PC-9 (cell line): Measurements from ENCODE around the gene PCNX3. TPM values are rescaled to one million over a fixed set of nuclear protein-coding genes. Genes with fewer than 3 reads are reported as not detected.

ENCODE experiments used
- BruUV-seq: library from RNA; stranded (reverse); fragments of 400-500 nt; replicated peaks from 2 replicates; lab custom pipeline; 2021; lab: Mats Ljungman, UMichigan
- CTCF ChIA-PET: fragments of 300-600 bp; sonication (Branson Sonifier 250); formaldehyde crosslinking; loops from one replicate; lab custom pipeline; 2022; ENCODE audit warnings: antibody characterized with exemption; lab: Charles Lee
- POLR2A ChIA-PET: fragments of 300-600 bp; sonication (Branson Sonifier 250); formaldehyde crosslinking; loops from one replicate; lab custom pipeline; 2022; ENCODE audit warnings: antibody characterized with exemption; ENCODE audit not compliant: unreplicated experiment; lab: Charles Lee
- DNase-seq, 2 experiments: peaks; one replicate each; pipeline versions ENCODE4 v3.0.0 to v3.0.0-alpha.2; 2015 to 2022; ENCODE audit warnings: mixed read lengths in 1 of 2
- H2AFZ ChIP-seq: fragments of 200-600 bp; sonication (generic); 2 replicates; pipeline ENCODE4 v1.8.1; 2017; ENCODE audit warnings: antibody characterized with exemption
- H3F3A ChIP-seq: fragments of 200-600 bp; sonication (generic); 2 replicates; pipeline ENCODE4 v1.8.1; 2017; ENCODE audit warnings: antibody characterized with exemption, mild to moderate bottlenecking, low read depth; ENCODE audit not compliant: insufficient read depth
- H3K27ac ChIP-seq: fragments of 200-600 bp; sonication (generic); 2 replicates; pipeline ENCODE4 v1.6.1; 2016; ENCODE audit warnings: mixed run types
- H3K27me3 ChIP-seq: fragments of 200-600 bp; sonication (generic); 2 replicates; pipeline ENCODE4 v1.6.1; 2016; ENCODE audit warnings: low read depth, mixed run types; ENCODE audit not compliant: insufficient read depth
- H3K36me3 ChIP-seq: fragments of 200-600 bp; sonication (generic); 2 replicates; pipeline ENCODE4 v1.6.1; 2016; ENCODE audit warnings: low read depth, mixed run types
- H3K4me1 ChIP-seq: fragments of 200-600 bp; sonication (generic); replicated peaks from 2 replicates; pipeline ENCODE4 v1.6.1; 2016; ENCODE audit warnings: mixed run types; ENCODE audit not compliant: insufficient read depth
- H3K4me2 ChIP-seq: fragments of 200-600 bp; sonication (generic); 2 replicates; pipeline ENCODE4 v1.6.1; 2017; ENCODE audit warnings: mixed run types
- H3K4me3 ChIP-seq: fragments of 200-600 bp; sonication (generic); 2 replicates; pipeline ENCODE4 v1.6.1; 2016; ENCODE audit warnings: mixed run types
- H3K79me2 ChIP-seq: fragments of 200-600 bp; sonication (generic); 2 replicates; pipeline ENCODE4 v1.6.1; 2017; ENCODE audit warnings: low read depth, mixed run types
- H3K9me2 ChIP-seq: fragments of 200-600 bp; sonication (generic); 2 replicates; pipeline ENCODE4 v1.8.1; 2017; ENCODE audit warnings: mild to moderate bottlenecking; ENCODE audit not compliant: insufficient read depth
- H3K9me3 ChIP-seq: fragments of 200-600 bp; sonication (generic); 2 replicates; pipeline ENCODE4 v1.8.1; 2016; ENCODE audit warnings: low read depth; ENCODE audit not compliant: insufficient read depth
- H4K20me1 ChIP-seq: fragments of 200-600 bp; sonication (generic); 2 replicates; pipeline ENCODE4 v1.8.1; 2017; ENCODE audit not compliant: insufficient read depth
- CTCF ChIP-seq: fragments of 200-600 bp; sonication (generic); conservative IDR thresholded peaks from 2 replicates; pipeline ENCODE4 v1.6.1; 2017; ENCODE audit warnings: mixed run types, antibody characterized with exemption, mild to moderate bottlenecking, moderate library complexity
- EZH2 ChIP-seq: fragments of 200-600 bp; sonication (generic); IDR thresholded peaks from 2 replicates; pipeline ENCODE4 v1.8.0; 2017; ENCODE audit warnings: antibody characterized with exemption, low read depth
- intact Hi-C: fragments of 100-400 bp; cut with micrococcal nuclease; formaldehyde crosslinking; loops from one replicate; pipeline ENCODE4 v1.10.0; 2022; ENCODE audit not compliant: unreplicated experiment
- total RNA-seq: library from RNA; stranded (reverse); gene quantifications from 2 replicates; pipeline ENCODE4 v1.2.3, GENCODE V29; 2021

PCNX3 gene
- total RNA-seq, 1 experiment from 2014 or later = 76.9 TPM

GRCh38 chr11:65623852-65624616 lies 8.5 kb downstream of the PCNX3 start:
- H3K27ac ChIP-seq = no peak overlapping the region
- peaks cover 7% of the 10 kb centered on the region for H3K79me2 ChIP-seq
- intact Hi-C loops = no loop called here
- no peaks in the 10 kb centered on the region for H3K9me3 ChIP-seq
- TF ChIP-seq EZH2 = no peak
- no peak for TF ChIP-seq CTCF
- BruUV-seq = no TSS peak
- DNase-seq = no peak
- ChIA-PET CTCF (no interaction called here), POLR2A (no interaction called here)
- no peak overlapping the region for H3K4me2 ChIP-seq
- H3K4me1 ChIP-seq = no peaks in the 10 kb centered on the region
- no peaks in the 10 kb centered on the region for H3K9me2 ChIP-seq
- H2AFZ ChIP-seq = no peak overlapping the region
- no peaks in the 10 kb centered on the region for H3K27me3 ChIP-seq
- H3K36me3 ChIP-seq = peaks cover 29% of the 10 kb centered on the region
- peaks cover 41% of the 10 kb centered on the region for H4K20me1 ChIP-seq
- no peaks in the 10 kb centered on the region for H3F3A ChIP-seq
- H3K4me3 ChIP-seq = no peak overlapping the region

- Histone ChIP-seq H4K20me1 (peaks cover 37% of the 10 kb centered on the region), H3F3A (no peaks in the 10 kb centered on the region), H3K27ac (no peak overlapping the region), H3K4me3 (no peak overlapping the region), H3K9me3 (no peaks in the 10 kb centered on the region), H2AFZ (no peak overlapping the region), H3K4me2 (no peak overlapping the region), H3K79me2 (no peaks in the 10 kb centered on the region), H3K4me1 (no peaks in the 10 kb centered on the region), H3K36me3 (peaks cover 35% of the 10 kb centered on the region), H3K9me2 (no peaks in the 10 kb centered on the region), H3K27me3 (no peaks in the 10 kb centered on the region)
- ChIA-PET CTCF (no interaction called here), POLR2A (no interaction called here)
- BruUV-seq = no TSS peak
- no peak for DNase-seq
- TF ChIP-seq EZH2 (no peak), CTCF (no peak)
- intact Hi-C loops = no loop called here
Measured at GRCh38 chr11:65624931-65625627, 9.5 kb downstream of the PCNX3 start.

- Histone ChIP-seq H3F3A (peaks cover 2% of the 10 kb centered on the region; the same call in 1 of the 2 replicates), H3K27ac (no peak overlapping the region), H3K9me3 (no peaks in the 10 kb centered on the region), H3K4me1 (no peaks in the 10 kb centered on the region), H3K9me2 (no peaks in the 10 kb centered on the region), H3K27me3 (no peaks in the 10 kb centered on the region), H3K4me2 (no peak overlapping the region), H4K20me1 (peaks cover 32% of the 10 kb centered on the region), H3K79me2 (no peaks in the 10 kb centered on the region), H3K4me3 (no peak overlapping the region), H3K36me3 (peaks cover 42% of the 10 kb centered on the region), H2AFZ (no peak overlapping the region)
- peak; percentile 55 for TF ChIP-seq CTCF
- no peak for TF ChIP-seq EZH2
- intact Hi-C loops = no loop called here
- DNase-seq = peak in 1 of 2 experiments; percentile 26
- POLR2A ChIA-PET = no interaction called here
- BruUV-seq = no TSS peak
- CTCF ChIA-PET = no interaction called here
Measured at GRCh38 chr11:65625628-65626342, 10.2 kb downstream of the PCNX3 start.
